Prostate gland (tissue), 2 donors: Measurements from ENCODE around the gene M1AP. TPM values are rescaled to one million over a fixed set of nuclear protein-coding genes. Genes with fewer than 3 reads are reported as not detected.

ENCODE experiments used
- DNase-seq: peaks from one replicate; pipeline ENCODE4 v3.0.0-alpha.2; 2019; ENCODE audit warnings: low spot score
- H3K27ac ChIP-seq, 2 donors: fragments of 200-600 bp; sonication (generic); 2 replicates each; pipeline ENCODE4 v1.5.1; 2017 to 2019
- H3K27me3 ChIP-seq: fragments of 200-600 bp; sonication (generic); replicated peaks from 2 replicates; pipeline ENCODE4 v1.5.1; 2019; ENCODE audit not compliant: insufficient read depth
- H3K36me3 ChIP-seq, 2 donors: fragments of 200-600 bp; sonication (generic); 1 replicate in 1 of 2; 2 replicates in 1 of 2; pipeline versions ENCODE4 v1.5.1 to v1.8.1; 2017 to 2019
- H3K4me1 ChIP-seq: fragments of 200-600 bp; sonication (generic); replicated peaks from 2 replicates; pipeline ENCODE4 v1.5.1; 2019
- H3K4me3 ChIP-seq, 2 donors: fragments of 200-600 bp; sonication (generic); 2 replicates each; pipeline ENCODE4 v1.5.1; 2017 to 2019
- H3K9me3 ChIP-seq: fragments of 200-600 bp; sonication (generic); 2 replicates; pipeline ENCODE4 v1.5.1; 2017
- CTCF ChIP-seq, 4 experiments: fragments of 200-600 bp in 2 of 4; fragments of 450-650 bp in 2 of 4; sonication (generic) in 2 of 4; IDR thresholded peaks; 1 replicate in 3 of 4; 2 replicates in 1 of 4; pipeline ENCODE4 v1.5.1; 2016 to 2019; ENCODE audit warnings: antibody characterized with exemption in 4 of 4, mild to moderate bottlenecking in 2 of 4, moderate library complexity in 2 of 4
- POLR2A ChIP-seq: fragments of 450-650 bp; IDR thresholded peaks from one replicate; pipeline ENCODE4 v1.6.1; 2016; ENCODE audit warnings: antibody characterized with exemption, mild to moderate bottlenecking
- POLR2AphosphoS5 ChIP-seq: sonication (generic); formaldehyde crosslinking; IDR thresholded peaks from one replicate; pipeline ENCODE4 v1.6.1; 2017; ENCODE audit warnings: antibody characterized with exemption
- WGBS: methylation state at CpG from one replicate; pipeline ENCODE4 v1.1.5; 2018; 5-methylcytosine and 5-hydroxymethylcytosine counted together
- intact Hi-C: fragments of 100-400 bp; cut with DNase I; formaldehyde crosslinking; loops from one replicate; pipeline ENCODE4 v1.14.2; 2022
- total RNA-seq, 2 donors: library from RNA; depleted of rRNA; stranded (reverse); fragments of >200 nt; gene quantifications; one replicate each; pipeline ENCODE4 v1.1.0, GENCODE V29; 2016

M1AP gene
- total RNA-seq, 2 donors from 2014 or later: 0.18 to 10.9 TPM

- H3K9me3 ChIP-seq: no peaks in the 10 kb centered on the region
- TF ChIP-seq CTCF (IDR thresholded peaks at IDR 0.05): no peak
- no peak for TF ChIP-seq POLR2A
- no peak for TF ChIP-seq POLR2AphosphoS5
- peaks cover 40% of the 10 kb centered on the region for H3K27me3 ChIP-seq
- intact Hi-C loops: no loop called here
- peaks cover 16% of the 10 kb centered on the region for H3K4me1 ChIP-seq
- WGBS: 26% methylated on average over 11 of the region's 11 CpGs
- H3K27ac ChIP-seq: no peak overlapping the region
- H3K36me3 ChIP-seq: no peaks in the 10 kb centered on the region
- H3K4me3 ChIP-seq: no peak overlapping the region
- DNase-seq: no peak
These were observed 136.8 kb downstream of the M1AP start for GRCh38 chr2:74511104-74511989.

GRCh38 chr2:74510272-74510671 lies 137.9 kb downstream of the M1AP start:
- H3K4me3 ChIP-seq: no peak overlapping the region
- no peak for DNase-seq
- TF ChIP-seq POLR2AphosphoS5: no peak
- TF ChIP-seq POLR2A: no peak
- no peak for TF ChIP-seq CTCF (IDR thresholded peaks at IDR 0.05)
- H3K27me3 ChIP-seq: peaks cover 29% of the 10 kb centered on the region
- peaks cover 18% of the 10 kb centered on the region for H3K4me1 ChIP-seq
- no peak overlapping the region for H3K27ac ChIP-seq
- no peaks in the 10 kb centered on the region for H3K9me3 ChIP-seq
- peaks cover 0 to 5% of the 10 kb centered on the region in 2 donors for H3K36me3 ChIP-seq
- 74% methylated on average over 4 of the region's 4 CpGs for WGBS
- intact Hi-C loops: no loop called here

- 11% methylated on average over 38 of the region's 38 CpGs for WGBS
- Histone ChIP-seq H3K4me3 (peak overlapping the region; percentile 82), H3K27me3 (peaks cover 11% of the 10 kb centered on the region), H3K9me3 (no peaks in the 10 kb centered on the region), H3K4me1 (peaks cover 12% of the 10 kb centered on the region), H3K27ac (peak overlapping the region; percentile 99), H3K36me3 (peaks cover 0 to 12% of the 10 kb centered on the region in 2 donors)
- DNase-seq: no peak
- intact Hi-C loops: no loop called here
- TF ChIP-seq POLR2A: no peak
- TF ChIP-seq POLR2AphosphoS5: no peak
- no peak for TF ChIP-seq CTCF (IDR thresholded peaks at IDR 0.05)
These were observed 140.1 kb downstream of the M1AP start for GRCh38 chr2:74507926-74508520.

Other genes with a start within 250 kb of the M1AP start
- 1 to 10 TPM; 6.1 to 6.8 TPM for gene C2orf81, start 226.7 kb downstream of the M1AP start, total RNA-seq
- 10 to 100 TPM; 11.4 to 19.4 TPM for gene WDR54, start 226.6 kb downstream of the M1AP start, total RNA-seq
- 10 to 100 TPM; 24.5 to 26.0 TPM for gene RTKN, start 206.4 kb downstream of the M1AP start, total RNA-seq
- gene INO80B, start 193.2 kb downstream of the M1AP start, total RNA-seq: 10 to 100 TPM; 28.3 to 46.7 TPM
- 100 to 1,000 TPM in 1 of 2 donors, 10 to 100 TPM in 1; 73.3 to 158 TPM for gene WBP1, start 189.9 kb downstream of the M1AP start, total RNA-seq
- gene MOGS, start 182.9 kb downstream of the M1AP start, total RNA-seq: 10 to 100 TPM; 57.1 to 68.3 TPM
- 10 to 100 TPM; 28.2 to 63.3 TPM for gene MRPL53, start 175.7 kb downstream of the M1AP start, total RNA-seq
- gene CCDC142, start 165.3 kb downstream of the M1AP start, total RNA-seq: 10 to 100 TPM; 28.0 to 28.3 TPM
- 10 to 100 TPM; 24.0 to 27.6 TPM for gene TTC31, start 165.2 kb downstream of the M1AP start, total RNA-seq
- 1 to 10 TPM in 1 of 2 donors, not detected in 1; 1.2 TPM for gene LBX2, start 148.7 kb downstream of the M1AP start, total RNA-seq
- 10 to 100 TPM; 13.6 to 14.7 TPM for gene PCGF1, start 140.6 kb downstream of the M1AP start, total RNA-seq
- gene TLX2, start 133.9 kb downstream of the M1AP start, total RNA-seq: under 1 TPM in 1 of 2 donors, not detected in 1; 0.97 TPM
- not detected for gene DQX1, start 122.1 kb downstream of the M1AP start, total RNA-seq
- gene AUP1, start 118.6 kb downstream of the M1AP start, total RNA-seq: 100 to 1,000 TPM; 101 to 124 TPM
- 10 to 100 TPM; 19.1 to 37.9 TPM for gene HTRA2, start 118.4 kb downstream of the M1AP start, total RNA-seq
- gene LOXL3, start 94.4 kb downstream of the M1AP start, total RNA-seq: 10 to 100 TPM in 1 of 2 donors, 1 to 10 TPM in 1; 1.3 to 10.7 TPM
- 10 to 100 TPM in 1 of 2 donors, 1 to 10 TPM in 1; 4.5 to 18.9 TPM for gene DOK1, start 93.6 kb downstream of the M1AP start, total RNA-seq
- gene SEMA4F, start 5.9 kb upstream of the M1AP start, total RNA-seq: 10 to 100 TPM; 12.3 to 16.5 TPM
- gene HK2, start 185.8 kb upstream of the M1AP start, total RNA-seq: 100 to 1,000 TPM in 1 of 2 donors, 1 to 10 TPM in 1; 8.7 to 114 TPM